NCI-H2107 treated with DMSO at 0.1 percent for 48 hours (cell line): ENCODE measurements around the gene MEGF10.

Experiments used
- DNase-seq: peaks from one replicate; lab custom pipeline; 2025; ENCODE audit not compliant: unreplicated experiment; lab: John Stamatoyannopoulos, UW

The MEGF10 gene

GRCh38 chr5:127508644-127509373 lies 218.2 kb downstream of the MEGF10 start:
- DNase-seq = no peak
